DMS114 treated with DMSO at 0.1 percent for 48 hours (cell line): ENCODE measurements around the gene CCBE1.

Source experiments
- DNase-seq: peaks from one replicate; lab custom pipeline; 2025; ENCODE audit not compliant: unreplicated experiment; lab: John Stamatoyannopoulos, UW

Gene CCBE1

DNA sequence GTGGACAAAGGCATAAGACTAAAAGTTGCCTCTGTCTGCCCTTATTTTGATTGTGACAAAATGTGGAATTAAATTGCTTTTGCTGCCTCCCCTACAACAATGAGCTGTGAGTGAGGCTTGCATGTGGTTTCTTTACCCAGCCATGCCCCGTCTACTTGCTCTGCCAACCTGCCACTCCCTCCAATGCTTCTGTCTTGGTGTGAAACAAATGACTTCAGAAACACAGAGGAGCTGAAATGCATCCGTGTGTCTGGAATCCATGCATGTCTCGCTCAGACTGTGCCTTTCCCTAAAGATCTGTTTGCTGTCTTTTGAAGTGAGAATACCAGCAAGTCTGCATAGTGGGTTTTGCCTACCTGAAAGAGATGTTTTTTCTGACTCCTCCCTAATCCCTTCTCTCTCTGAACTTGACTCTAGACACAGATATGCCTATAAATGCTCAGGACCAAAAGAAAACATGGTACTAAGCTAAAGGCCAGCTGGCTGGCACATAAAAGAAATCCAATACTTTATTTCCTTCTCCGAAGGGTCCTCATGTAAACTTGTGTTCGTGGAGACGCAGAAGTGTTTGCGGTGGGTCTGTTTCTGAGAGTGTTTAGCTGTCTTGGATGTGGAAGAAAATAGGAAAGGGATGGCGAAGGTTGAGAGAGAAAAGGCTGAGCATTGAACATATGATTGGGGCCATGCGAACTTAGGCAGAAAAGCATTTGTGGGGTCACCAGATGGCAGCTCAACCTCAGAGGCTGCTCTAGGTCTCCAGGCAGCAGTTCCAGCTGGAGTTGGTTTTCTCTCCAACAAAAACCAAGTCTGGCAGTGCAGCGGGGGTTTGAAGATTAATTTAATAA lies 120.5 kb downstream of the CCBE1 start:
- DNase-seq = no peak

DNA sequence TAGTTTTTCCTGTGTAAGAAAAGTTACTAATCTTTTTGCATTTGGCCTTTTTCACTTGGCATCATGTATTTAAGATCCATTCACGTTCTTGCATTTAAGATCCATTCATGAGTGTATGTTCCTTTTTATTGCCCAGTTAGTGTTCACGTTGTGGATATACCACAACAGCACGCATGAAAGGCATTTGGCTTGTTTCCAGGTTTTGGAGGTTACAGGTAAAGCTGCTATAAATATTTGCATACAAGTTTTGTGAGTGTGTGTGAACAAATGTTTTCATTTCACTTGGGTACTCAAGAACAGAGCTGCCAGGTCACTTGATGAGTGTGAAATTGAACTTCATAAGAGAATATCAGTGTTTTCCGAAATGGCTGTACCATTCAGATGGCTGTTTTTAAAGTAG lies 121.2 kb downstream of the CCBE1 start:
- no peak for DNase-seq

DNA sequence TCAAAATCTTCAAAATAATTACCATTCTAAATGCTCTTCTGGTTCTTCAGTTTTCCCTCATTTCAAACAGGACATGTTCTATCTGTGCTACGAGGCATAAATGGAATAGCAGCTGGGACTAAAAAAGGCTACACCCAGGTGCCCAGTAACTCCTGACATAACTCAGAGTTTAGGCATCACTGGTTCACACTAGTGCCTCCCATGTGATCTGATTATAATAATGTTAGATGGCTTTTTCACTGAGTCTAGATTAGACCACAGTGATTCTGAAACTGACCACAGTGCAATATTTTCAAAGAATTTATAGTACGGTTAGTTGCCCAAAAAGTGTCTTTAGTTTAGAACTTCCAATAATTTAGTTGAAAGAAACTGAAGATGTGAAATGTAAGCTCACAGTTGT lies 123.3 kb downstream of the CCBE1 start:
- DNase-seq = no peak

DNA sequence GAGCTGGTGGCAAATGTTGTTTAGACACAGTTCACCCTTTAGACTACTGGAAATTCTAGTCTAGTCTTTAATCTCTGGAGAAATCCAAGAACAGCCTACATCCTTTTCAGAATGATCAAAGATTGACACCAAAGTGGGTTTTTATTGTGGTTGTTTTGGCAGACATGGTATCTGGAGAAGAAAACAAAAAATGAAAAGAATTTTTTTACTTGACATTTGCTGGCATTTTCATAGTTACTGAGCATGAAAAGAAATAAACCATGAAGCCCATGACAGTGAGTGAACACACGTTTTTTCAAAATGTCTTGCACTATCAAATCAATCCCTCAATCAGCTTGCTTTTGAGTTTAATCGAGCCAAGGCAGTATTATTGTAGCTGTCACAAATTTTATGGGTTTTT lies 125.3 kb downstream of the CCBE1 start:
- no peak for DNase-seq

DNA sequence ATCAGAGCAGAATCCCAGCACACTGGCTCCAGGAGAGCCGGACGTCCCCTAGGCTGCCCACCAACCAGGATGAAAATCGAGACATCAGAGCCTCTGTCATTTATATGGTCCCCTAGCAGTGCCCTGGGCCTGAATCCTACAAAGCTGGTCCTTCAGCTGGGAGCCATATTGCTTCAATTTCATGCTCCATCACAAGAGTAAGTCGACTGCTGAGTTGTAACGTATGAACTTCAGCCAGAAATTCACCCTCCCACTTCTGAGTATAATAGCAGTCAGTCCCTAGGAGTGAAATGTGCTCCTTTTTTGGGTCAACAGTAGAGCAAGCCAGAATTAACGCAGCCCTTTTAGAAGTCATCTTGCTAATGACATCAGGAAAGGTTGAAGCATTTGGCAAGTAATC lies 126.4 kb downstream of the CCBE1 start:
- DNase-seq = no peak

DNA sequence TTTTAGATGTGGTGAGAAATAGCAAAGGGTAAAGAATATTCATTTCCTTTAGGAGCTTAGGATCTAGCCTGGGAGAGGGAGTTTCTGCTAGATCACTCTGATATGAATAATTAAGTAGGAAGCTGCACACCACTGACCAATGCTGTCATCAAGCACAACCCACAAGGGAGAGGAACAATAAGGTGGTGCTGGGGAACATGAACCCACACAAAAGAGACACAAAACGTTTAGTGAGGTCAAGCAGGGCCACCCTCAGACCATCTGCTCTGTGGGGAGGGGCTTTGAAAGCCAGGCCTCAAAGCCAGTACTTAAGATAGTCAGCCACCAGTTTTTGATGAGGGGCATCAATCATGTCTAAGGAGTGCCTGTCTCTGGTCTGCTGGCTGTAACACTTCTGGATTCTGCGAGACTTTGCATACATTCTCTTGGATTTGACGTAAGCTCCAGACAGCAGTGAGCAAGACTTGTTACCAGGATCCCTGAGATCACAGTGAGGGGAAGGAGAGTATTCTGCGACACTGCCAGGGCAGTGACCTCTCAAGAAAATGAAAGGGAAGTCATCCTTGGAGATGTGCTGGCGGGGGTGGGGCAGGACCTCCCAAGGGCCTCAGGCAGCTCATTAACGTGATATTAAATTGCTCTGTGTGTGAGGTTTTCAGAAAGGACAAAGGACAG lies 127.0 kb downstream of the CCBE1 start:
- DNase-seq = no peak

DNA sequence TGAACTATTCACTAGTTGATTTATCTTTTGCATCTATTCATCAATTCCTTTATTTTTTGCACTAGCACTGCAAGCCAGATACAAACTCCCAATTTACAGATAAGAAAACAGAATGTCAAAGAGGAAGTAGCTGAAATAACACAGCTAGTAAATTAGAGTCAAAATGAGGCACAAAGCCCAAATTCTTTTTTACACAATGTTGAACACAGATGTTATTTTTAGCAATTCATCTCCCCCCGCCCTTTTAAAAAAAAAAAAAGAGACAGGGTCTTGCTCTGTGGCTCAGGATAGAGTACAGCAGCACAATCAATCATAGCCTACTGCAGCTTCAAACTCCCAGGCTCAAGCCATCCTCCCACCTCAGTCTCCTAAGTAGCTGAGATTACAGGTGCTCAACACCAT lies 127.8 kb downstream of the CCBE1 start:
- DNase-seq = no peak

DNA sequence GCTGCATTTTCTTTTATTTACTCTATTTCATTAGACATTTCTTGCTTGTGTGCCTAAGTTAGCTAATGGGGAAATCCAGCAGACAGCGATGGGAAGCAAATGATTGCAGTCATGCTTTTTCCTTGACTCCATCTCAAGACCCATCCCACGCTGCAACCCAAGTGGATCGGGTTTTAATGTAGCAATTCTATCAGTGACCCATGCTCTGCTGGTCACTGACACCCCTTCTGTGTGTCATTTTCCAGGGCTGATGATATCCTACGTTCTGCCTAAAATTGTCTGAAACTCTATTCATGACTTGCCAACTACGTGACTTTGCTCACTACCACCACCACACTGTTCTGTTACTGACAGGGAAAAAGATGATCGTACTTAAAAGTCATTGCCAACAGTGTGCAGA lies 129.8 kb downstream of the CCBE1 start:
- no peak for DNase-seq

DNA sequence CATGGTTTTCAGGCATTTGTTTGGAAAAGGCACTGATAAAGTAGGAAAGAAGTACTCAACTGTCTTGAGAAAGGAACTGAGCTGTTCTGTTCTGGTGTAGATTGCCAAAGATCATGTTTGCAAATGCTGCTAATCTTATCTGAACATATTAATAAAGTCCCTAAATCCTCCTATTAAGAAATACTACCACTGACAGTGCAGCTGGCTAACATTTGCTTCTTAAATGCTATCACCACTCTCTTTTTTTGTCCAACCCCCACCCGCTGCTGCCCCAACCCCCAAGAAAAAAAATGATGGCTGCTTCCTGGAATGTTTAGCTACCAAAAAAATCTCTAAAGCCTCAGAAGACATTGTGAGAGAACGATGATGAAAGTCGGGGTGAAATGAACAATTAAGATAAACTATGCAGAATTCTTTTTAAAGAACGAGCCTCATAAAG lies 130.7 kb downstream of the CCBE1 start:
- DNase-seq = no peak

DNA sequence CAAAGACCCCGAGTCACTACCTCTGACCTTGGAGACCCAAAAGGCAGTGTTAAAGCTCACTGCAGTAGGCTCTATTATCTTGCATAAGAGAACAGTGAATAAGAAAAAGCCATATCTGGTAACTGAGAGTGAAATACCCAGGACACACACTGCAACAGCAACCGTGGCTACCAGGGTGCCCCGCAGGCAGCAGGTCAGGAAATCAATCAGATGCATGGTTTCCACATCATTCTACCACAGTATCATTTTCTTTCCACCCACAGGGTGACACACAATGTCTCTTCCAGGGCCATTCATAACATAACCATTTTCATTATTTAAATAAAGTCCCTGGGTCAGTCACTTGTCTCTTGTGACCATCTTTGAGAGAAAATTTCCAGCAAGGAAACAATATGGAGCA lies 131.3 kb downstream of the CCBE1 start:
- DNase-seq = no peak

DNA sequence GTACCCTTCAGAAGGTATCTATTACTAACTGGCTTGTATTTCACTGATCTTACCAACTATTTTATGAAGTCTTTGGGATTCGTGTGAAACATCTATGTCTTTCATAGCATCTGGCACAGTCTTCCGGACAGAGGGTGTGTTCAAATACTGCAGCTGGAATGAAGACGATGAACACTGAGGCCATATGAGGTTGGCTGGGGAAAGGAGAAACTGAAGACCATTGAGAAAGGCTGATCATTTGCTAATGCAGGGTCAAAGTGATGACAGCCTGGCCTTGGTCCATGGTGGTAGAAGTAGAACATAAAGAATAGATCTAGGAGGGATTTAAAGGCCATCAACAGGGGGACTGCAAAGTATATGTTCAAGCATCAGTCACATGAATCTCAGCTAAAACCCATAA lies 132.7 kb downstream of the CCBE1 start:
- DNase-seq = no peak

DNA sequence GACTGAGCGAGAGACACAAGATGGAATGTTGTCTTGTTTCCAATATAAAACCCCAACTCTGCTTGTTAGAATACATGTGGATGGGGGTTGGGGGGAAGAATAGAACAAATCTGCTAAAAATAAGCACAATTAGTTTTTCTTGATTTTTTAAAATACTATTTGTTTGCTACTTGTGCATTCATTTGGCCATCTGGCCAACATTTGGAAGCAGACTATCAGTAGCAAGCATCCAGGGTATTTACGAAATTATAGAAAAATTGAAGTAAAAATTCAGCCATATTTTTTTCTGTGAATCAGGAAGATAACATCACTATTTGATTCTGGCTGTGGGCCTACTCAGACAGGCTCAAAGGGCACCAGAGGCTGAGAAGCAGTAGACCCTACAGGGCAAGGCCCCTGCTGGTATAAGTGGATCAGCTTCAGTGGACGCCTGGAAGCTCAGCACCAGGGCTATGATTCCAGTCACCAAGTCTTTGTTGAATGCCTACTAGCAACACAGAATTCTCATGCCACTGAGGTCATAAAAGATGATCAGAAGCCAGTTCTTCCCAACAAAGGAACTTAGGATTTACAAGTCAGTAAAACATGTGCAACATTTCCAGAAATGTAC lies 133.9 kb downstream of the CCBE1 start:
- no peak for DNase-seq

DNA sequence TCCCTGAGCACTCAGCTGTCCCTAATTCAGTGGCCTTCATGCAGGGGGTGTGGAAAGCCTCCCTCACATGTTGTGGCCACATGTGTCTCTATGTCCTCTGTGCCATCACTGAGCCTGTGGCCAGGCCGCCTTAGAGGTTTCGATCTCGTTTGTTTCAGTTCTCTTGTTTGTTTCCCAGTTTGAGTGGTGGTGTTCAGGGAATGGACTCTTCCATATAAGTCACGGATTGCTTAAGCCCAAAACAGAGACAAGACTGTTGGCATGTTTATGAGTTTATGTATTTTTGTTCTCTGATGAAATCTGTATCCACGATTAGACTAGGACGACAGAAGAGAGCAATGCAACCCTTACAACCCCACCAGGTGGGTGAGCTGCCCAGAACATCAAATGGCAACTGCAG lies 134.5 kb downstream of the CCBE1 start:
- no peak for DNase-seq

DNA sequence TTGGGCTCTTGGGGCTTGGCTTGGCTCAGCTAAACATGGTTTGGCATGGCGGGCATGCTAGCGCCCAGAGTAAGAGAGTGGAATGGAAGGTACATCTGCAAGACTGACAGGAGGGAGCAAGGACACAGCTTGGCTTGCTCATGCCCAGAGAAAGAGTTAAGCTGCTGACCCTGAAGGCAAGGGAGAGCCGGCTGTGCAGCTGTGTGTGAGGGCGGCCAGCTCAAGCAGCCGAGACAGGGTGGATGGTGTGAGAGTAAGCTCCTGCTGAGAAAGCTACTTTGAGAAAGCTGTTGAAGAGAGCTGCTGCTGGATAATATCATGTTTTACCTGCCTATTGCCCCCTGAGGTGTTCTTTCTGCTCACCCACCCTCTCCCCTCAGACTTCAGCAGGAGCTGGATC lies 135.6 kb downstream of the CCBE1 start:
- no peak for DNase-seq

DNA sequence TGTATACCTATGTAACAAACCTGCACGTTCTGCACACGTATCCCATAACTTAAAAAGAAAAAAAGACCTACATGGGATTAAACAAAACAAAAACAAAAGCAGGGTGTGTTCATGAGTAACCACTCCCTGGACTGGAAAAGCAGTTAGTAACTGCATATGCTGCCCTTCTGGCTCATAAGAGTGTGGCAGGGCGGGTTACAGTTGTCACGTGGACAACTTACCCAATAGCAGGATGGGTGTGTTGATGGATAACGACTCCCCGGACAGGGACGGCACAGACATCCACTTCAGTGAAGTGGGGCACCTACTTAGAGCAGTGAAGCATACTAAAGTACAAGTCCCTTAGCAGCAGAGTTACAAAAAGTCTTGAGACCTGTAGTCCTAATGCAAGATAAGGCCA lies 136.7 kb downstream of the CCBE1 start:
- DNase-seq = no peak

DNA sequence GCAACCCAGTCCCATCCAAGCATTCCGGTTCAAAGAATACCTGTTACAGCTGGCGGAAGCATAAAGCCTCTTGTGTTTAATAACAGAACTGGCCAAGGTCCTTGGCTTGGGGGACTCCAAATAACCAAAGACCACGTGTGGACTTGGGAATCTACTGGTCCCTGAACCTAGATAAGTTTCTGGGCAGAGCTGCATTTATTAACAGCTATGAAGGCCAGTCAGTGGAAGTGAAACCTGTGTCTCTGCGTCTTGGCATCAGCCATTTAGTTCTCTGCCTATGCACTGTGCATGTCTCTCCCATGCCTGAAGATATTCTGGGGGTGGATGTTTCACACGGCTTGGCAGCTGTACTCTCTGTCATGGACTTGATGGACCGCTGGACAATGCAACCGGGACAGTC lies 137.7 kb downstream of the CCBE1 start:
- DNase-seq = no peak

DNA sequence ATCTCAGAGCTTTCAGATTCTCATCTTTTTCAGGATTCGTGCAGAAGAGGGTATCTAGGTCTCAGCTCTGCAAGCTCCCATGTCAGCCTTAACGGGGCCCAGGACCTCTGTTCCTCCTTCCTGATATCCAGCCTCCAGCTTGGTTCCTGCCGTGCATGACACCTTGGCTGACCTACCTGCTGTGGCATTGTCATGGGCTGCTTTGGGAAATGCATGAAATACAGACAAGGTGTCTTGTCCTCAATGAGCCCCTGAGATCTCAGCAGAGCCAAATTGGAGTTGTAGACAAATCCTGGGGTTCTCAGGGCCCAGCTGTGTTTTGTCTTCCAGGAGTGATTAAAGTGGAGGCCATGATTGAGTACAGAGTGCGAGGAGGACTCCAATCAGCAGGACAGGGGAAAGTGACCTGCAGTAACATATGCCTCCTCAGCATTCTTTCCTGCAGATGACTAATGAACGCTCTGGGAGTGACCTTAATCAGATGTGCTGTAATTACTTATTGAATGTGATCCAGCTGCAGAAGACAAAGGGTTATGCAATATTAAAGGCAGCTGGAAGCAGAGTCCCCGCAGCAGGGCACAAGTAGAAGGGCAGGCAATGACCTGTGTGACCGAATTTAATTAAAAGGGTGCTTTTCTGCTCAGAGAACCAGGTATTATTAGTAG lies 141.1 kb downstream of the CCBE1 start:
- no peak for DNase-seq

DNA sequence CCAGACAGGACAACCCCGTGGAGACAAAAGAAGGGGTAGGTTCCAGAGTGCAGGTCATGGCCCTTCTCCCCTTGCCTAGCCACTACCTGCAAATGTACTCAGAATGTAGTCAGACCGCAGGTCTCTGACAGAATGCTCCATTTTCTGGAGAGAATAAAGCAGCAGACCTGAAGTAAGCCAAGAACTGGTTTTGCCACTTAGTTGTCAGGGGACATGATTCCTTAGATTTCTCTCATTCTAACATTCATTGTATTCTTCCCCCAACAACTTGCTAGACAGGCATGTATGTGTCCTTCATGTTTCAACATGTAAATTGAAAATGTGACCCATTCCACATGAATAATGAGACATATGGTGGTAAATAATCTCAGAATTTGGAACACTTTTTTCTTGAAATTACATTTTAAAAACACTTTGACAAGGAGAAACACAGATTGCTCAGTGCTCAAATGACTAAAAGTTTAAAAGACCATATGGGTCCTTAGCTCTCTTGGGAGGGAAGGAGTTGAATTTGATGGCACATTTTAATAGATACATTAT lies 142.4 kb downstream of the CCBE1 start:
- DNase-seq = no peak

DNA sequence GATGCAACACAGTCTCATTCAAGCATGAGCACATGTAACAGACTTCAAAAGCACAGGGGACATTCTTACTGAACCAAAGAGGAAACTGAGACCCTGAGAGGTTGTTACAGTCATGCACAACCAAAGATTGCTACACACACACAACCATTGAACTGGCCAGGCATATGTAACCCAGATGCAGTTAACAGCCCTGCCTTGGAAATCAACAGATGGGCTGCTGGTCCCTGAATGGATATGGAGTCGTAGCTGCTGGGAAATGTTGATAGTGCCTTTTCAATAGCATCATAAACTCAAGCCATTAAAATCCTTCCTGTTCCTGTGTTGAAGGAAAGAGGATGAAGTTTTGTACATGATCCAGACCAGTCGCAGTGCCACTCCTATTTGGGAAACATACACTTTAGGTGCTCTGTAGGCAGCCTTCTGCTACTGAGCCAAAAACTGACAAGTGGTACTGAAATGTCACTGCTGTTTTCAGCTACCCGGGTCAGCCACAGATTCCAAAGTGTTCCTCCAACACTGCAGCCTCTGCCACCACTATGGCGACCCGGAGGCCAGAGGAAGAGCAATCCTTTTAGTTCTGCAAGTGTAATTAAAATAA lies 143.9 kb downstream of the CCBE1 start:
- no peak for DNase-seq

DNA sequence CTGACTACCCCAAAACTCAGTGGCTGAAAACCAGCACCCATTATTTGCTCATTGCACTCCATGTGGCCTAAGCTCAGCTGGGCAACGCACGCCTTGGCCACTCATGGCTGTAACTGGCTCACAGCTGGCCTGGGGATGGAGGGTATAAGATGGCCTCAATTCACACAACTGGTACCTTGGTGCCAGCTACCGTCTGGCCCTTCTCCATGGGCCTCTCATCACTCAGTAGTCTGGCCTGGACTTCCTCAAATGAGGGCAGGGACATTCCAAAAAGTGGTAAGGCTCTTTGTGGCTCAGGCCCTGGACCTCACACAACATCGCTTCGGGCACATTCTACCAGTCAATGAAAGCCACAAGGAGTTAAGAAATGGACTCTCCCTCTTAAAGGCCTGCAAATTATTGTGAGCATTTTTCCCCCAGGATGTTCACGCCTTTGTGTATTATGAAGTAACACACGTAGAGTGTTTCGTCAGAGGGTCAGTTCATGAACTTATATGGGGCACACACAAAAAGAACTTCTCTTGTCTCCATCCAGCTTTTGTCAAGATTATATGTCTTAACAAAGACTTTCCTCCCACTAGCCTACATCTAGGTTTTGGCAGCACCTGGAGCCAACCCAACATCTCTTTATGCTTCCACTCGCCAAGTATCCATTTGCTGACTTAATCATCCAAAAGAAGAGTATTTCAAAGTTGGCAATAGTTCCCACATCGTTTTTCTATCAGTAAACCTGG lies 145.2 kb downstream of the CCBE1 start:
- no peak for DNase-seq
